AG04450 (cell line): Measurements from ENCODE around the gene LAPTM5. TPM values are rescaled to one million over a fixed set of nuclear protein-coding genes. Genes with fewer than 3 reads are reported as not detected.

Experiments
- CTCF ChIA-PET: fragments of 300-600, 350-600 bp; formaldehyde crosslinking; extraction: SDS; loops from one replicate; lab custom pipeline; 2022; ENCODE audit warnings: antibody characterized with exemption, inconsistent platforms; lab: Charles Lee
- POLR2A ChIA-PET: fragments of 350-600 bp; formaldehyde crosslinking; extraction: SDS; loops from one replicate; lab custom pipeline; 2021; ENCODE audit warnings: antibody characterized with exemption, inconsistent platforms; lab: Yijun Ruan, JAX
- DNase-seq: peaks from one replicate; pipeline ENCODE4 v3.0.0-alpha.2; 2011; ENCODE audit warnings: low read depth, low spot score
- H3K27ac ChIP-seq: one replicate; pipeline ENCODE4 v1.5.1; 2012; ENCODE audit warnings: low read depth, low read length, control low read depth
- H3K27me3 ChIP-seq: one replicate; pipeline ENCODE4 v1.6.0; 2012; ENCODE audit warnings: low read length; ENCODE audit not compliant: control insufficient read depth, insufficient read depth
- H3K4me3 ChIP-seq: 2 replicates; pipeline ENCODE4 v1.5.1; 2011; ENCODE audit warnings: mild to moderate bottlenecking, low read depth, low read length, control low read depth
- H3K9me3 ChIP-seq: 2 replicates; pipeline ENCODE4 v1.5.1; 2012; ENCODE audit warnings: low read length; ENCODE audit not compliant: control insufficient read depth, insufficient read depth
- CTCF ChIP-seq: IDR thresholded peaks from 2 replicates; pipeline ENCODE4 v1.5.1; 2011; ENCODE audit warnings: low read depth, low read length, control low read depth, inconsistent platforms
- polyA plus RNA-seq: library from polyadenylated mRNA; depleted of rRNA; stranded (reverse); fragments of >200 nt; gene quantifications from 2 replicates; pipeline ENCODE4 v1.2.3, GENCODE V29; 2011

Gene LAPTM5
- polyA plus RNA-seq, 1 experiment, result 0.53 TPM

- POLR2A ChIA-PET, result interaction anchor here (0.6 to 1.1 kb wide), 2 partner anchors 8 to 16 kb away, joined by 3 to 4 read pairs; no protein-coding TSS in a partner anchor
- Histone ChIP-seq H3K27me3 (peaks cover 2% of the 10 kb centered on the region), H3K27ac (no peak overlapping the region), H3K9me3 (no peaks in the 10 kb centered on the region), H3K4me3 (no peak overlapping the region)
- TF ChIP-seq CTCF, result no peak
- no peak for DNase-seq
- CTCF ChIA-PET, result interaction anchor here (0.6 to 14.3 kb wide), 9 partner anchors 9 to 1374 kb away, joined by 3 to 516 read pairs (median 3); no protein-coding TSS in a partner anchor
These were observed 29.8 kb downstream of the LAPTM5 start for GRCh38 chr1:30727824-30728223.

GRCh38 chr1:30726773-30727684 lies 30.5 kb downstream of the LAPTM5 start:
- CTCF ChIA-PET, result interaction anchor here (0.6 to 14.3 kb wide), 9 partner anchors 8 to 1373 kb away, joined by 3 to 516 read pairs (median 7); no protein-coding TSS in a partner anchor
- H3K9me3 ChIP-seq, result no peaks in the 10 kb centered on the region
- no peak overlapping the region for H3K27ac ChIP-seq
- no peak for DNase-seq
- no peaks in the 10 kb centered on the region for H3K27me3 ChIP-seq
- POLR2A ChIA-PET, result interaction anchor here (0.7 to 1.1 kb wide), 2 partner anchors 8 to 20 kb away, joined by 4 read pairs; no protein-coding TSS in a partner anchor
- no peak for TF ChIP-seq CTCF
- H3K4me3 ChIP-seq, result no peak overlapping the region

GRCh38 chr1:30726236-30726635 lies 31.3 kb downstream of the LAPTM5 start:
- Histone ChIP-seq H3K27me3 (no peaks in the 10 kb centered on the region), H3K9me3 (no peaks in the 10 kb centered on the region), H3K27ac (no peak overlapping the region), H3K4me3 (no peak overlapping the region)
- CTCF ChIA-PET, result interaction anchor here (0.9 to 14.3 kb wide), 5 partner anchors 7 to 186 kb away, joined by 3 to 516 read pairs (median 9); no protein-coding TSS in a partner anchor
- DNase-seq, result no peak
- TF ChIP-seq CTCF, result no peak
- POLR2A ChIA-PET, result interaction anchor here (0.7 kb wide), 1 partner anchor 21 kb away, joined by 4 read pairs; no protein-coding TSS in a partner anchor

- POLR2A ChIA-PET, result no interaction called here
- no peak overlapping the region for H3K27ac ChIP-seq
- no peaks in the 10 kb centered on the region for H3K27me3 ChIP-seq
- TF ChIP-seq CTCF, result no peak
- H3K9me3 ChIP-seq, result no peaks in the 10 kb centered on the region
- CTCF ChIA-PET, result interaction anchor here (0.8 to 14.3 kb wide), 3 partner anchors 57 to 186 kb away, joined by 3 to 516 read pairs (median 4); no protein-coding TSS in a partner anchor
- H3K4me3 ChIP-seq, result no peak overlapping the region
- no peak for DNase-seq
These were observed 32.0 kb downstream of the LAPTM5 start for GRCh38 chr1:30725450-30726095.
